HEK293 (cell line): ENCODE data around the gene CC2D1B.

Experiments
- HOXA7 ChIP-seq: sonication (generic); formaldehyde crosslinking; IDR thresholded peaks from 2 replicates; pipeline ENCODE4 v1.8.1; 2022; ENCODE audit warnings: missing genetic modification reagents, borderline replicate concordance
- KLF7 ChIP-seq: fragments of 450-650 bp; formaldehyde crosslinking; IDR thresholded peaks from 2 replicates; pipeline ENCODE4 v1.5.1; 2016; ENCODE audit warnings: missing biosample characterization, missing genetic modification characterization, borderline replicate concordance
- KLF8 ChIP-seq: fragments of 450-650 bp; formaldehyde crosslinking; IDR thresholded peaks from 2 replicates; pipeline ENCODE4 v1.5.1; 2016; ENCODE audit warnings: missing biosample characterization, missing genetic modification characterization
- OSR2 ChIP-seq: fragments of 450-650 bp; formaldehyde crosslinking; IDR thresholded peaks from 2 replicates; pipeline ENCODE4 v1.5.1; 2016; ENCODE audit warnings: missing biosample characterization, missing genetic modification characterization
- YY2 ChIP-seq: fragments of 450-650 bp; formaldehyde crosslinking; IDR thresholded peaks from 2 replicates; pipeline ENCODE4 v1.5.1; 2016; ENCODE audit warnings: missing biosample characterization, missing genetic modification characterization
- ZBTB7A ChIP-seq: fragments of 450-650 bp; formaldehyde crosslinking; IDR thresholded peaks from 2 replicates; pipeline ENCODE4 v1.5.1; 2016; ENCODE audit warnings: low read depth, missing biosample characterization, missing genetic modification characterization
- ZFP3 ChIP-seq: fragments of 450-650 bp; formaldehyde crosslinking; IDR thresholded peaks from 2 replicates; pipeline ENCODE4 v1.5.1; 2016; ENCODE audit warnings: low read depth, missing biosample characterization, missing genetic modification characterization
- ZNF146 ChIP-seq: fragments of 450-650 bp; formaldehyde crosslinking; IDR thresholded peaks from 2 replicates; pipeline ENCODE4 v1.5.1; 2016; ENCODE audit warnings: missing biosample characterization, missing genetic modification characterization
- ZNF19 ChIP-seq: fragments of 450-650 bp; formaldehyde crosslinking; IDR thresholded peaks from 2 replicates; pipeline ENCODE4; 2016; ENCODE audit warnings: missing biosample characterization, missing genetic modification characterization, low read depth
- ZNF223 ChIP-seq: fragments of 450-650 bp; formaldehyde crosslinking; IDR thresholded peaks from 2 replicates; pipeline ENCODE4 v1.5.1; 2016; ENCODE audit warnings: missing biosample characterization, missing genetic modification characterization
- ZNF391 ChIP-seq: fragments of 450-650 bp; formaldehyde crosslinking; IDR thresholded peaks from 2 replicates; pipeline ENCODE4 v1.5.1; 2016; ENCODE audit warnings: low read depth, missing biosample characterization, missing genetic modification characterization, borderline replicate concordance
- ZNF404 ChIP-seq: fragments of 450-650 bp; formaldehyde crosslinking; IDR thresholded peaks from 2 replicates; pipeline ENCODE4 v1.5.1; 2017; ENCODE audit warnings: missing biosample characterization, missing genetic modification characterization
- ZNF416 ChIP-seq: fragments of 450-650 bp; formaldehyde crosslinking; IDR thresholded peaks from 2 replicates; pipeline ENCODE4 v1.5.1; 2016; ENCODE audit warnings: missing biosample characterization, missing genetic modification characterization
- ZNF433 ChIP-seq: fragments of 450-650 bp; formaldehyde crosslinking; IDR thresholded peaks from 2 replicates; pipeline ENCODE4 v1.5.1; 2016; ENCODE audit warnings: missing biosample characterization, missing genetic modification characterization, low read depth
- ZNF473 ChIP-seq: fragments of 450-650 bp; formaldehyde crosslinking; IDR thresholded peaks from 2 replicates; pipeline ENCODE4 v1.5.1; 2017; ENCODE audit warnings: missing biosample characterization, missing genetic modification characterization
- ZNF48 ChIP-seq: fragments of 450-650 bp; formaldehyde crosslinking; IDR thresholded peaks from 2 replicates; pipeline ENCODE4 v1.5.1; 2016; ENCODE audit warnings: missing biosample characterization, missing genetic modification characterization
- ZNF501 ChIP-seq: fragments of 450-650 bp; formaldehyde crosslinking; IDR thresholded peaks from 2 replicates; pipeline ENCODE4 v1.5.1; 2016; ENCODE audit warnings: missing biosample characterization, missing genetic modification characterization
- ZNF560 ChIP-seq: fragments of 450-650 bp; formaldehyde crosslinking; IDR thresholded peaks from 2 replicates; pipeline ENCODE4 v1.5.1; 2017; ENCODE audit warnings: missing biosample characterization, missing genetic modification characterization, borderline replicate concordance
- ZNF600 ChIP-seq: fragments of 450-650 bp; formaldehyde crosslinking; IDR thresholded peaks from 2 replicates; pipeline ENCODE4 v1.5.1; 2016; ENCODE audit warnings: missing biosample characterization, missing genetic modification characterization
- ZNF610 ChIP-seq: fragments of 450-650 bp; formaldehyde crosslinking; IDR thresholded peaks from 2 replicates; pipeline ENCODE4 v1.5.1; 2016; ENCODE audit warnings: missing biosample characterization, missing genetic modification characterization, borderline replicate concordance
- ZNF624 ChIP-seq: fragments of 450-650 bp; formaldehyde crosslinking; IDR thresholded peaks from 2 replicates; pipeline ENCODE4 v1.5.1; 2017; ENCODE audit warnings: missing biosample characterization, missing genetic modification characterization
- ZNF747 ChIP-seq: fragments of 450-650 bp; formaldehyde crosslinking; IDR thresholded peaks from 2 replicates; pipeline ENCODE4 v1.5.1; 2016; ENCODE audit warnings: missing biosample characterization, missing genetic modification characterization
- ZNF76 ChIP-seq: fragments of 450-650 bp; formaldehyde crosslinking; IDR thresholded peaks from 2 replicates; pipeline ENCODE4; 2016; ENCODE audit warnings: low read depth, missing biosample characterization, missing genetic modification characterization, borderline replicate concordance
- ZNF777 ChIP-seq: fragments of 450-650 bp; formaldehyde crosslinking; IDR thresholded peaks from 2 replicates; pipeline ENCODE4 v1.5.1; 2017; ENCODE audit warnings: missing biosample characterization, missing genetic modification characterization, borderline replicate concordance
- ZNF791 ChIP-seq: fragments of 450-650 bp; formaldehyde crosslinking; IDR thresholded peaks from 2 replicates; pipeline ENCODE4 v1.5.1; 2016; ENCODE audit warnings: missing biosample characterization, missing genetic modification characterization
- ZXDB ChIP-seq: fragments of 450-650 bp; formaldehyde crosslinking; IDR thresholded peaks from 2 replicates; pipeline ENCODE4 v1.5.1; 2016; ENCODE audit warnings: missing biosample characterization, missing genetic modification characterization
- TF ChIP-seq, protein P1 (sequence below): fragments of 450-650 bp; formaldehyde crosslinking; optimal IDR thresholded peaks from 2 replicates; pipeline ENCODE3; 2016; ENCODE audit warnings: missing biosample characterization, mild to moderate bottlenecking, missing genetic modification characterization
- TF ChIP-seq, protein P2 (sequence below): fragments of 450-650 bp; formaldehyde crosslinking; IDR thresholded peaks from 2 replicates; pipeline ENCODE4 v1.5.1; 2017; ENCODE audit warnings: missing biosample characterization, missing genetic modification characterization
- TF ChIP-seq, protein P3 (sequence below): fragments of 450-650 bp; formaldehyde crosslinking; IDR thresholded peaks from 2 replicates; pipeline ENCODE4 v1.5.1; 2016; ENCODE audit warnings: missing biosample characterization, missing genetic modification characterization
- TF ChIP-seq, protein P4 (sequence below): fragments of 450-650 bp; formaldehyde crosslinking; conservative IDR thresholded peaks from 2 replicates; pipeline ENCODE4 v1.5.1; 2016; ENCODE audit warnings: low read depth, missing biosample characterization, missing genetic modification characterization

The CC2D1B gene

DNA sequence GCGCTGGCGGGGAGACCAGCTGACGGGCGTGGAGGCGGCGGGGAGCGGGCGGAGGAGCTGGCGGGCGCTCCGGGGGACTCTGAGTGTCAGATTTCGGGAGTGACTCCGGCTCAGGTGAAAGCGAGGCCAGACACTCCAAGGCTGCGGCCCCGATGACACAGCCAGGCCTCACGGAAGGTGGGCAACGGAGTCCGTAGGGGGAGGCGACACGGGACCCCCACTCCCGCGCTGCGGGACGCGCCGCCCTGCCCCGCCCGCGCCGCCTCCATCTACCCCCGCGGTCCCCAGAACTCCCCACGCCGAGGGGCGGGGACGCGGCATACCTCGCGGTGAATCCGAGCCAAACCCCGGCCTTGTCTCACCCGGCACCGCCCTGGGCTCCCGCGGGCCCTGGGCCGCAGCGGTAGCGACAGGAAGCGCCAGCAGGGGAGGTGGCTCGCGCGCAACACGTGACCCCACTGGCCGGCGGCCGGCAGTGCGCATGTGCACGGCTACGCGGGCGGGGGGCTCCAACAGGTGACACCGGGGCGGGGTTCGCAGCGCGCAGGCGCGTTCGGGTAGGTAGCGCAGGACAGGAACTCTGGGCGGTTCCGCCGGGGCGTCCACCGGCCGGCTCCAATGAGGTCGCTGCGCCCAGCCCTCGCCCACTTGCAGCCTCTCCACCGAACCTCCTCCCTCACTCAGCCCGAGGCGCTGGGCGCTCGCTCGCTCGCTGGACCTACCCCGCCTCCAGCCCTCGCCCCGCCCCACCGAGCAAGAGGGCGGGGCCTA, at the start of gene CC2D1B (continued):
- TF ChIP-seq ZNF48: no peak
- TF ChIP-seq, protein P1, sequence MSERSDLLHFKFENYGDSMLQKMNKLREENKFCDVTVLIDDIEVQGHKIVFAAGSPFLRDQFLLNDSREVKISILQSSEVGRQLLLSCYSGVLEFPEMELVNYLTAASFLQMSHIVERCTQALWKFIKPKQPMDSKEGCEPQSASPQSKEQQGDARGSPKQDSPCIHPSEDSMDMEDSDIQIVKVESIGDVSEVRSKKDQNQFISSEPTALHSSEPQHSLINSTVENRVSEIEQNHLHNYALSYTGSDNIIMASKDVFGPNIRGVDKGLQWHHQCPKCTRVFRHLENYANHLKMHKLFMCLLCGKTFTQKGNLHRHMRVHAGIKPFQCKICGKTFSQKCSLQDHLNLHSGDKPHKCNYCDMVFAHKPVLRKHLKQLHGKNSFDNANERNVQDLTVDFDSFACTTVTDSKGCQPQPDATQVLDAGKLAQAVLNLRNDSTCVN (tag by site-specific recombination): peak; percentile 98
- TF ChIP-seq KLF7 (tag by site-specific recombination): peak; percentile 80
- TF ChIP-seq YY2 (tag by site-specific recombination): no peak
- peak; percentile 48; the same call in 1 of the 2 replicates for TF ChIP-seq ZXDB (tag by site-specific recombination)
- TF ChIP-seq, protein P2, sequence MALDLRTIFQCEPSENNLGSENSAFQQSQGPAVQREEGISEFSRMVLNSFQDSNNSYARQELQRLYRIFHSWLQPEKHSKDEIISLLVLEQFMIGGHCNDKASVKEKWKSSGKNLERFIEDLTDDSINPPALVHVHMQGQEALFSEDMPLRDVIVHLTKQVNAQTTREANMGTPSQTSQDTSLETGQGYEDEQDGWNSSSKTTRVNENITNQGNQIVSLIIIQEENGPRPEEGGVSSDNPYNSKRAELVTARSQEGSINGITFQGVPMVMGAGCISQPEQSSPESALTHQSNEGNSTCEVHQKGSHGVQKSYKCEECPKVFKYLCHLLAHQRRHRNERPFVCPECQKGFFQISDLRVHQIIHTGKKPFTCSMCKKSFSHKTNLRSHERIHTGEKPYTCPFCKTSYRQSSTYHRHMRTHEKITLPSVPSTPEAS: no peak
- TF ChIP-seq OSR2 (tag by site-specific recombination): peak; percentile 98
- peak; percentile 89; the same call in 1 of the 2 replicates for TF ChIP-seq ZNF391
- peak; percentile 76 for TF ChIP-seq KLF8 (tag by site-specific recombination)
- TF ChIP-seq, protein P3, sequence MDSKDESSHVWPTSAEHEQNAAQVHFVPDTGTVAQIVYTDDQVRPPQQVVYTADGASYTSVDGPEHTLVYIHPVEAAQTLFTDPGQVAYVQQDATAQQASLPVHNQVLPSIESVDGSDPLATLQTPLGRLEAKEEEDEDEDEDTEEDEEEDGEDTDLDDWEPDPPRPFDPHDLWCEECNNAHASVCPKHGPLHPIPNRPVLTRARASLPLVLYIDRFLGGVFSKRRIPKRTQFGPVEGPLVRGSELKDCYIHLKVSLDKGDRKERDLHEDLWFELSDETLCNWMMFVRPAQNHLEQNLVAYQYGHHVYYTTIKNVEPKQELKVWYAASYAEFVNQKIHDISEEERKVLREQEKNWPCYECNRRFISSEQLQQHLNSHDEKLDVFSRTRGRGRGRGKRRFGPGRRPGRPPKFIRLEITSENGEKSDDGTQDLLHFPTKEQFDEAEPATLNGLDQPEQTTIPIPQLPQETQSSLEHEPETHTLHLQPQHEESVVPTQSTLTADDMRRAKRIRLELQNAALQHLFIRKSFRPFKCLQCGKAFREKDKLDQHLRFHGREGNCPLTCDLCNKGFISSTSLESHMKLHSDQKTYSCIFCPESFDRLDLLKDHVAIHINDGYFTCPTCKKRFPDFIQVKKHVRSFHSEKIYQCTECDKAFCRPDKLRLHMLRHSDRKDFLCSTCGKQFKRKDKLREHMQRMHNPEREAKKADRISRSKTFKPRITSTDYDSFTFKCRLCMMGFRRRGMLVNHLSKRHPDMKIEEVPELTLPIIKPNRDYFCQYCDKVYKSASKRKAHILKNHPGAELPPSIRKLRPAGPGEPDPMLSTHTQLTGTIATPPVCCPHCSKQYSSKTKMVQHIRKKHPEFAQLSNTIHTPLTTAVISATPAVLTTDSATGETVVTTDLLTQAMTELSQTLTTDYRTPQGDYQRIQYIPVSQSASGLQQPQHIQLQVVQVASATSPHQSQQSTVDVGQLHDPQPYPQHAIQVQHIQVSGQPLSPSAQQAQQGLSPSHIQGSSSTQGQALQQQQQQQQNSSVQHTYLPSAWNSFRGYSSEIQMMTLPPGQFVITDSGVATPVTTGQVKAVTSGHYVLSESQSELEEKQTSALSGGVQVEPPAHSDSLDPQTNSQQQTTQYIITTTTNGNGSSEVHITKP: peak; percentile 68
- TF ChIP-seq ZNF223 (tag by site-specific recombination): no peak
- TF ChIP-seq, protein P4, sequence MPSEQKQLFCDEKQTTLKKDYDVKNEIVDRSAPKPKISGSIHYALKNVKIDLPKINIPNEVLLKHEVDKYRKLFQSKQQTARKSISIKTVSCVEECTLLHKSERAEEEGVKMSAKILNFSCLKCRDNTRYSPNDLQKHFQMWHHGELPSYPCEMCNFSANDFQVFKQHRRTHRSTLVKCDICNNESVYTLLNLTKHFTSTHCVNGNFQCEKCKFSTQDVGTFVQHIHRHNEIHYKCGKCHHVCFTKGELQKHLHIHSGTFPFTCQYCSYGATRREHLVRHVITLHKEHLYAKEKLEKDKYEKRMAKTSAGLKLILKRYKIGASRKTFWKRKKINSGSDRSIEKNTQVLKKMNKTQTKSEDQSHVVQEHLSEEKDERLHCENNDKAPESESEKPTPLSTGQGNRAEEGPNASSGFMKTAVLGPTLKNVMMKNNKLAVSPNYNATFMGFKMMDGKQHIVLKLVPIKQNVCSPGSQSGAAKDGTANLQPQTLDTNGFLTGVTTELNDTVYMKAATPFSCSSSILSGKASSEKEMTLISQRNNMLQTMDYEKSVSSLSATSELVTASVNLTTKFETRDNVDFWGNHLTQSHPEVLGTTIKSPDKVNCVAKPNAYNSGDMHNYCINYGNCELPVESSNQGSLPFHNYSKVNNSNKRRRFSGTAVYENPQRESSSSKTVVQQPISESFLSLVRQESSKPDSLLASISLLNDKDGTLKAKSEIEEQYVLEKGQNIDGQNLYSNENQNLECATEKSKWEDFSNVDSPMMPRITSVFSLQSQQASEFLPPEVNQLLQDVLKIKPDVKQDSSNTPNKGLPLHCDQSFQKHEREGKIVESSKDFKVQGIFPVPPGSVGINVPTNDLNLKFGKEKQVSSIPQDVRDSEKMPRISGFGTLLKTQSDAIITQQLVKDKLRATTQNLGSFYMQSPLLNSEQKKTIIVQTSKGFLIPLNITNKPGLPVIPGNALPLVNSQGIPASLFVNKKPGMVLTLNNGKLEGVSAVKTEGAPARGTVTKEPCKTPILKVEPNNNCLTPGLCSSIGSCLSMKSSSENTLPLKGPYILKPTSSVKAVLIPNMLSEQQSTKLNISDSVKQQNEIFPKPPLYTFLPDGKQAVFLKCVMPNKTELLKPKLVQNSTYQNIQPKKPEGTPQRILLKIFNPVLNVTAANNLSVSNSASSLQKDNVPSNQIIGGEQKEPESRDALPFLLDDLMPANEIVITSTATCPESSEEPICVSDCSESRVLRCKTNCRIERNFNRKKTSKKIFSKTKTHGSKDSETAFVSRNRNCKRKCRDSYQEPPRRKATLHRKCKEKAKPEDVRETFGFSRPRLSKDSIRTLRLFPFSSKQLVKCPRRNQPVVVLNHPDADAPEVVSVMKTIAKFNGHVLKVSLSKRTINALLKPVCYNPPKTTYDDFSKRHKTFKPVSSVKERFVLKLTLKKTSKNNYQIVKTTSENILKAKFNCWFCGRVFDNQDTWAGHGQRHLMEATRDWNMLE: no peak
- no peak for TF ChIP-seq ZNF791 (tag by site-specific recombination)
- no peak for TF ChIP-seq HOXA7 (CRISPR knock-in tag)
- no peak for TF ChIP-seq ZNF747 (tag by site-specific recombination)
- TF ChIP-seq ZNF416 (tag by site-specific recombination): no peak
- TF ChIP-seq ZNF560 (tag by site-specific recombination): no peak
- peak; percentile 42; the same call in 1 of the 2 replicates for TF ChIP-seq ZNF777 (tag by site-specific recombination)
- no peak for TF ChIP-seq ZNF473 (tag by site-specific recombination)
- TF ChIP-seq ZNF624 (tag by site-specific recombination): no peak
- no peak; the same call in 1 of the 2 replicates for TF ChIP-seq ZNF146
- peak; percentile 88 for TF ChIP-seq ZNF76
- peak; percentile 83; the same call in 1 of the 2 replicates for TF ChIP-seq ZNF501 (tag by site-specific recombination)
- TF ChIP-seq ZNF610 (tag by site-specific recombination): no peak; the same call in 1 of the 2 replicates
- TF ChIP-seq ZNF19 (tag by site-specific recombination): no peak
- no peak for TF ChIP-seq ZNF404 (tag by site-specific recombination)
- TF ChIP-seq ZFP3 (tag by site-specific recombination): no peak
- peak; percentile 58; the same call in 1 of the 2 replicates for TF ChIP-seq ZNF600
- TF ChIP-seq ZNF433 (tag by site-specific recombination): no peak
- TF ChIP-seq ZBTB7A (tag by site-specific recombination): peak; percentile 35; the same call in 1 of the 2 replicates
